Stimulated activated naive CD8-positive, alpha-beta T cell treated with anti-CD3 and anti-CD28 coated beads, Interleukin-15, amount 100 ng/mL, for 72 hours (primary cell): ENCODE measurements around the gene TMED8.
A peak's percentile ranks its signal among the peaks of the same experiment; 100 is the strongest.
"Not testable (repeated sequence)": the region's sequence is repeated elsewhere in the genome, so short reads cannot be mapped to it uniquely, and the experiment has no call there.

ENCODE experiments used
- ATAC-seq: fragments of 150-1000 bp; cut with Tn5 transposase; 2 replicates; pipeline ENCODE4 v1.10.0; 2021; ENCODE audit warnings: mild to moderate bottlenecking, moderate library complexity
- DNase-seq, 2 donors: peaks; one replicate each; pipeline ENCODE4 v3.0.0; 2021 to 2022
- H3K27ac Mint-ChIP-seq, 2 donors: one replicate each; pipeline ENCODE4 v1.8.0; 2022; ENCODE audit warnings: mild to moderate bottlenecking in 2 of 2, mixed read lengths in 2 of 2, moderate library complexity in 2 of 2
- H3K27me3 Mint-ChIP-seq: one replicate; pipeline ENCODE4 v1.8.0; 2022; ENCODE audit warnings: mixed read lengths
- H3K4me1 Mint-ChIP-seq: one replicate; pipeline ENCODE4 v1.8.0; 2022; ENCODE audit warnings: mild to moderate bottlenecking, mixed read lengths
- H3K4me3 Mint-ChIP-seq, 2 donors: one replicate each; pipeline ENCODE4 v1.8.0; 2022; ENCODE audit warnings: mild to moderate bottlenecking in 2 of 2, mixed read lengths in 2 of 2, moderate library complexity in 1 of 2
- H3K9me3 Mint-ChIP-seq, 2 donors: one replicate each; pipeline ENCODE4 v1.8.0; 2022; ENCODE audit warnings: mixed read lengths in 2 of 2

TMED8 gene

DNA sequence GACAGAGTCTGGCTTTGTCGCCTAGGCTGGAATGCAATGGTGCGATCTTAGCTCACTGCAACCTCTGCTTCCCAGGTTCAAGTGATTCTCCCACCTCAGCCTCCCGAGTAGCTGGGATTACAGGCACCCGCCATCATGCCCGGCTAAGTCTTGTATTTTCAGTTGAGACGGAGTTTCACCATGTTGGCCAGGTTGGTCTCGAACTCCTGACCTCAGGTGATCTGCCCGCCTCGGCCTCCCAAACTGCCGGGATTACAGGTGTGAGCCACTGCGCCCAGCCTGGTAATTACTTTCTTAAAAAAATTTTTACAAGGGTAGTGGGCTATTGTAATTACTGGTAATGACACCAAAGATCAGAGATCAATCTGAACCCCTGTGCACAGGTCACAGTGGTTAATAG is 58.1 kb downstream of the TMED8 start:
- H3K27me3 Mint-ChIP-seq, H3K4me3 Mint-ChIP-seq, H3K9me3 Mint-ChIP-seq, DNase-seq, ATAC-seq, H3K27ac Mint-ChIP-seq: not testable (repeated sequence)
- H3K4me1 Mint-ChIP-seq, result peaks cover 19% of the 10 kb centered on the region

DNA sequence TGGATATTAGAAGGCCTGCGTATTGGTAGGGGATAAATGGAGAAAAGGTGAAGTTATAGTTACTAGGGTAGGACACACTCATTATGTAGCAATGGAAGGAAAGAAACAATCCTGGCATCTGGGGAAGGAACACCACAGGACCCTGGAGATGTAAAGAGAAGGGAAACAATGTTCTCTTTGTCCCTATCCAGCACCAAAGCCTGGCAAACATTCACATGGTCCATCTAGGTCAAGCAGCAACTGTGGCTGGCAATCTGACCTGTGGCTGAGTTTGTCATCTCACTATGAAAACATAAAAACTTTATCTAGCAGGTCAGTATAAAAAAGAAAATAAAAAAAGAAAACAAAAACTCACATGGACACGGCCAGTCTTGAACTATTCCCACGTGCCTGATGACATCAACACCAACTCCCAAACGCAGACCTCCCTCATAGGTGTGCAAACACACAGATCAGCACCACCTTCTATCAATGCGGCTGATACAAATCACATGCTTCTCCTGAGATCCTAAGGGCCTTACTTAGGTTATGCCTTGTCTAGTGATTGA is 58.8 kb downstream of the TMED8 start:
- no peak for DNase-seq
- no peaks in the 10 kb centered on the region for H3K9me3 Mint-ChIP-seq
- no peak overlapping the region for H3K27ac Mint-ChIP-seq
- no peaks in the 10 kb centered on the region for H3K27me3 Mint-ChIP-seq
- peaks cover 19% of the 10 kb centered on the region for H3K4me1 Mint-ChIP-seq
- no peak overlapping the region for H3K4me3 Mint-ChIP-seq
- no peak for ATAC-seq

DNA sequence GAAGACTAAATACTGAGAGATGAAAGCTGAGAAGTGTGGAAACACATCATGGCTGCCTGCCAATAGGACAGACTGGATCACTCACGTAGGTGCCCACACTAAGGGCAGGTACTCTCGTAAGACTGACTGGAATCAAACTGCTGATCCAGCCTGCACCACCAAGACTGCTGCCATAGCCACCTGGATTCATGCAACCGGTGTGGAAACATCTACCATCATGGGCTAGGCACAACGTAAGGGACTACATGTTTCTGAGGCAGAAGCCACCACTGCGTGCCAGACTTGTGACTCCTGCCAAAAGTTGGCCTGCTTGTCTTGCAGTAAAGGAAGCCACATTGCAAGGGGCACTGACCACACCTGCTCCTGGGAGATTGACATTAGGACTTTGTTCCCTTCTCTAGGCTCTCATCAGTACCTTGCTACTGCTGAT is 60.0 kb downstream of the TMED8 start:
- no peaks in the 10 kb centered on the region for H3K27me3 Mint-ChIP-seq
- DNase-seq (no peak), ATAC-seq (no peak)
- no peak overlapping the region for H3K4me3 Mint-ChIP-seq
- H3K27ac Mint-ChIP-seq, result no peak overlapping the region
- no peaks in the 10 kb centered on the region for H3K9me3 Mint-ChIP-seq
- peaks cover 9% of the 10 kb centered on the region for H3K4me1 Mint-ChIP-seq

DNA sequence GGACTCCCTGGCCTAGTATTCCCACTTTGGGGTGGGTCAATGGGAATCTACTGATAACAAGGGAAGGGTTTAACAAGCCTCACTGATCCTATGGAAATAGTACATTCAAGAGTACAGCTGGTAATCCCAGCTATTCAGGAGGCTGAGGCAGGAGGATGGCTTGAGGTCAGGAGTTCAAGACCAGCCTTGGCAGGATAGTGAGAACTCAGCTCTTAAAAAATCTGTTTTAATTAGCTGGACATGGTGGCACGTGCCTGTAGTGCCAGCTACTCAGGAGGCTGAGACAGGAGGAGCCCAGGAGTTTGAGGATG is 60.7 kb downstream of the TMED8 start:
- H3K27me3 Mint-ChIP-seq, result no peaks in the 10 kb centered on the region
- no peaks in the 10 kb centered on the region for H3K9me3 Mint-ChIP-seq
- no peak for DNase-seq
- no peak overlapping the region for H3K4me3 Mint-ChIP-seq
- no peak for ATAC-seq
- H3K27ac Mint-ChIP-seq, result no peak overlapping the region
- peaks cover 7% of the 10 kb centered on the region for H3K4me1 Mint-ChIP-seq

DNA sequence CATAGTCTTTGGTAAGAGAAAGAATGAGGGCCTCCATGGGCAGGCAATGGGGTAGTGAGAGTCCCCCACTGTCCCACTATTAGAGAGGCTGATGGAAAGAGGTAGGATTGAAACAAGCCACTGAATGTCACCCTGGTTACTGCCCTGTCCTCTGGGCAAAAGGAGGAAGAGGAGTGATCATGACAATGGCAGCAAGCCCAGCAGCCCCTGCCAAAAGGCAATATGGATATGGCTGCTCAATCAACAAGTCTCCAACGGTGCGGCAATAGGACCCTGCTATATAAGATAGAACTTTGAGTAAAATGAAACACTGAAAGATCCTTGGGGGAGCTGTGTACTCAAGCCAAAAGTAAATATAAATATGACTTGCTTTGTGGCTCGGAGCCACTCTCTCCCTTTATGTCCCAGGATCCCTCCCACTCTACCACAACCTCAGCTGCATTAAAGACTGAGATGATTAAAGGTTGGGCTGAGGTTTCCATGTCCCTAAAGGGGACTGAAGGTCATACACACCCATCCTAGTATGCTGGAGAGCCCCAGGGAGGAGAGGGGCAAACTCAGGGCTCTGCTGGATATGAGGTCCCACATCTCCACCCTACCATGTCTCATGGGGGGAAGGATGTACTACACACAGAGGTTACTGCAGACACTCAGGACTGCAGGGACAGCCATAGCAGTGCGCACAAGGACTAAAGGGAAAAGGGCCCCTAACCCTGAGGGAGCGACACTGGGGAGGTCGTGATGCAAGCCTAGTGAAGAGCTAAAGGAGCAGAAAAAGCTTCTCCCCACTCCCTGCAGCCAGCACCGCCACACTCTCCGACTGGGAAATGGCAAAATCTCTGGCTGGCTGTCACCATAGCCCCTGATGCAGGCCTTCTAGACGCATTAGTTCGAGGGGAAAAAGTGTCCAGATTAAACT is 62.1 kb downstream of the TMED8 start:
- ATAC-seq (no peak), DNase-seq (no peak)
- Mint-ChIP-seq H3K4me3 (no peak overlapping the region), H3K4me1 (peaks cover 2% of the 10 kb centered on the region), H3K27me3 (no peaks in the 10 kb centered on the region), H3K27ac (no peak overlapping the region), H3K9me3 (no peaks in the 10 kb centered on the region)

DNA sequence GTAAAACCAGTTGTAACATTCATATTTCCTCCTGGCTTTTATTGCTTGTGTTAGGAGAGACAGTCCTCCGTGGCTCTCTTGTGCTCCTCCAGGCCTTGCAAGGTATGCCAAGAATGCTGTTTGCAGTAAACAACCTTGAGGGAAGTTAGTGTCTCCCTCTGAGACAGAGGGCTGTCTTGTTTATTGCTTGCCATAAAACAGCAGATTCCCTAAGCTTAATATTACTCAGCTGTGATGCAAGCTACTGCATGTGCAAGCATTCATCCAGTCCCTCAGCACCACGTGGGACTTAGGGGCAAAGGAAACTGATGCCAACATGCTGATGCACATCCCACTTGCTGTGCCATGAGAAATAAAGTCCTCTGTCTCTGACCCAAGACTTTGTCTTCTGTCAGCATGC is 62.9 kb downstream of the TMED8 start:
- ATAC-seq, result no peak
- H3K27ac Mint-ChIP-seq, result no peak overlapping the region

DNA sequence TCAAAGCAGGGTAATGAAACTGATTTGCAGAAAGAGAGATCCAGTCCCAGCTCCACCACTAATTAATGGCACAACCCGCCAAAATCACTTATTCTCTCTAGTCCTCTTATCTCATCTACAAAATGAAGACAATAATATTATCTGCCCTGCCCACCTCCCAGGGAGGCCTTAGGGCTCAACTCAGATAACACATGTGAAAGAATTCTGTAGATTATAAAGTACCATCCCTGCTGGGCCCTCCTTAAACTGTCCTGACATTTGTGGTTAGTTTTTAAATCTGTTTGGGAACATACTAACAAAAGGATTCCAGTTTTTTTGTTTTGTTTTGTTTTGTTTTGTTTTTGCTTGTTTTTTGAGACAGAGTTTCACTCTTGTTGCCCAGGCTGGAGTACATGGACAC is 63.5 kb downstream of the TMED8 start:
- no peak for DNase-seq
- Mint-ChIP-seq H3K9me3 (no peaks in the 10 kb centered on the region), H3K4me3 (no peak overlapping the region), H3K27me3 (no peaks in the 10 kb centered on the region), H3K27ac (peak overlapping the region in 1 of 2 donors; percentile 63), H3K4me1 (no peaks in the 10 kb centered on the region)
- no peak for ATAC-seq

More for the DNA sequence above, 62.9 kb downstream of the TMED8 start:
- H3K4me3 Mint-ChIP-seq, result no peak overlapping the region
- H3K27me3 Mint-ChIP-seq, result no peaks in the 10 kb centered on the region
- H3K4me1 Mint-ChIP-seq, result no peaks in the 10 kb centered on the region
- H3K9me3 Mint-ChIP-seq, result no peaks in the 10 kb centered on the region
- no peak for DNase-seq

DNA sequence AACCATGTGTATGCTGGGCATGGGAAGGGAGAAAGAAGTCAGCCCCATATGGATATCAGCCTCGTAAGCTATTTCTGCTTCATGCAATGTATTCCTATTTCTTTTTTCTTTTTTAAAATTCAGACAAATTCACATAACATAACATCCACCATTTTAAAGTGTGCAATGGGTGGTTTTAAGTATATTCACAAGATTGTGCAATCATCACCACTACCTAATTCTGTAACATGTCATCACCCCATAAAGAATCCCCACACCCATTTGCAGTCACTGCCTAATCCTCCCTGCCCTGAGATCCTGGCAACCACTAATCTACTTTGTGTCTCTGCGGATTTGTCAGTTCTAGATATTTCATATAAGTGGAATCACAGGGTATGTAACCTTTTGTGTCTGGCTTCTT is 65.7 kb downstream of the TMED8 start:
- H3K27me3 Mint-ChIP-seq, result no peaks in the 10 kb centered on the region
- no peak overlapping the region for H3K4me3 Mint-ChIP-seq
- H3K27ac Mint-ChIP-seq, result no peak overlapping the region
- no peaks in the 10 kb centered on the region for H3K4me1 Mint-ChIP-seq
- DNase-seq (no peak), ATAC-seq (no peak)
- no peaks in the 10 kb centered on the region for H3K9me3 Mint-ChIP-seq

DNA sequence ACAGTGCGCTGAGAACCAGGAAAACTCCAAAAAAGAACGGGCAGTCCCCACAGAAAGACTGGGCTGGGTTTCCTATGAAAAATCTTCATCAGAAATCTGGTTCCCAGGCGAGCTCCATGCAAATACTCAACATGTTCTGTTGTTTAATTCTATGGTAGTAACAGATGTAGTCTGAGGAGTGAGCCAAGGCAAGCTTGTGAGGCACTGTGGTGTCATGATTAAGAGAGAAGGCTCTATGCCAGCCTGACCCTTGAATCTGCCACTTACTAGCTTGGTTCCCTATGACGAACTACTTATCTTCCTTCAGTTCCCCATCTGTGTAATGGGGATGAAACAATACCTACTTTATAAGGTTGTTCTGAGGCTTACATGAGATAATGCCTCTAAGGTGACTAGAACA is 66.9 kb downstream of the TMED8 start:
- no peaks in the 10 kb centered on the region for H3K9me3 Mint-ChIP-seq
- no peaks in the 10 kb centered on the region for H3K4me1 Mint-ChIP-seq
- no peak overlapping the region for H3K4me3 Mint-ChIP-seq
- DNase-seq, result no peak
- H3K27ac Mint-ChIP-seq, result no peak overlapping the region
- no peak for ATAC-seq
- H3K27me3 Mint-ChIP-seq, result no peaks in the 10 kb centered on the region

DNA sequence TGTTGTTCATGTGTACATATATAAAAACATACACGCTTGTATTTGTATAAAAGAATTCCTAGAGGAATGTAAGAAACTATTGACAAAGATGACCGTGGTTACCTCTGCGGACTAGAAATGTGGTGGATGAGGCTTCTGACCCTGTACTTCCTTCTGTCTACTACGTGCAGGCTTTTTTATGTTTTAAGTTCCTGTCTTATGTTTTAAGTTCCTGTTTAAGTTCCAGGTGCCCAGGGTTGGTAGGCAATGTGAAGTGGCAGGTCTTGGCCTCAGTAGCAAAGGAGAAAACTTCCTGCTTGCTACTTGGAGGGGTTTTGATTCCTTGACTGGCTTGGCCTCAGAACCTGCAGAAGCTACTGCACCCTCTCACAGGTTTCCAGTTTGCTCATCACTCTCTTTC is 67.8 kb downstream of the TMED8 start:
- ATAC-seq (no peak), DNase-seq (no peak)
- Mint-ChIP-seq H3K4me1 (no peaks in the 10 kb centered on the region), H3K4me3 (no peak overlapping the region), H3K9me3 (no peaks in the 10 kb centered on the region), H3K27me3 (no peaks in the 10 kb centered on the region), H3K27ac (peak overlapping the region in 1 of 2 donors; percentile 49)

DNA sequence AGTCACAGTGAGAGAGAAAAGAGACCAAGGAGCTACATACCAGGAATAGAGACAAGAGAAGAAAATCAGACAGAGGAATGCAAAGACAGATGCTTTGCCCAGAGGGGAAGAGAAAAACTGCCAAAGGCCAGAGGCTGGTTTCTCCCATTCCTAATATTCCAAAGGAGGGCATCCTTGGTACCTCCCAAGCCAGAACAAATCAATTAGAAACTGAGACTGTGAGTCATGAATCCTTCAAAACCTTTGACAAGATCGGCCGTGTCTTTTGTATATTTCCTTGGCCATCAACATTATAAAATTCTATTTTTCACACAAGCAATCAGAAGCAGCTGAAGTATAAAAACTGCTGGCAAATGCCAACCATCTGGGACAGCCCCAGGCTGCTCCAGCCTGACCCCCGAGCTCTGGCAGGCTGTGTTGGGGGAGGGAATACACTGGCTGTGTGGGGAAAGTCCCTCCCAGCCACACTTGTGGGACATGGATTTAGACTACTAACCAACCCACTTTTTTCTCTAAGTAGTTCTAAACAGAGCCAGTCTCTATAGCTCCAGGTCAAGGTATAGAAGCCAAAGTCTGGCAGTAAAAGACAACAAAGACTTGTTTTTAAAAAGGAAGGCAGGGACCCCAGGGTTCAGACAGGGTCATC is 69.9 kb downstream of the TMED8 start:
- DNase-seq (no peak), ATAC-seq (no peak)
- Mint-ChIP-seq H3K4me3 (no peak overlapping the region), H3K4me1 (peaks cover 13% of the 10 kb centered on the region), H3K27ac (no peak overlapping the region), H3K27me3 (no peaks in the 10 kb centered on the region), H3K9me3 (no peaks in the 10 kb centered on the region)

DNA sequence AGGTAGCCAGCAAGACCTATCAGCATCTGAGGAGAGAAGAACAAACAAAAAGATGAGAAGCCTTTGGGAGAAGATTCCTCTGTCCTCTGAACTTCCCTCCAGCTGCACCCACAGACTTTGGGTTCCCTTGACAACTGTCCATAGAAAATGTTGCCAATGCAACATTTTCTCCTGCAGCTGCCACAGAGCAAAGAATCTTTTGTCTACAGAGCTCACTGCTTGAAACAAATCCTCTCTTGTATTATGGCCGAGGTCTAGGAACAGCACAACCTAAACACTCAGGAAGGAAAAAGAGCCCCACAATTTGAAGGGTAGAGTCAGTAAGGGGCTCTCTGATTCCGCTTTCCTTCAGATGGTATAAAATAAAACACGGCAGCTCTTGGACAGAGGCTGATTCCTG is 70.5 kb downstream of the TMED8 start:
- peaks cover 13% of the 10 kb centered on the region for H3K4me1 Mint-ChIP-seq
- no peaks in the 10 kb centered on the region for H3K9me3 Mint-ChIP-seq
- no peaks in the 10 kb centered on the region for H3K27me3 Mint-ChIP-seq
- ATAC-seq, result no peak
- H3K4me3 Mint-ChIP-seq, result no peak overlapping the region
- H3K27ac Mint-ChIP-seq, result no peak overlapping the region
- DNase-seq, result no peak

DNA sequence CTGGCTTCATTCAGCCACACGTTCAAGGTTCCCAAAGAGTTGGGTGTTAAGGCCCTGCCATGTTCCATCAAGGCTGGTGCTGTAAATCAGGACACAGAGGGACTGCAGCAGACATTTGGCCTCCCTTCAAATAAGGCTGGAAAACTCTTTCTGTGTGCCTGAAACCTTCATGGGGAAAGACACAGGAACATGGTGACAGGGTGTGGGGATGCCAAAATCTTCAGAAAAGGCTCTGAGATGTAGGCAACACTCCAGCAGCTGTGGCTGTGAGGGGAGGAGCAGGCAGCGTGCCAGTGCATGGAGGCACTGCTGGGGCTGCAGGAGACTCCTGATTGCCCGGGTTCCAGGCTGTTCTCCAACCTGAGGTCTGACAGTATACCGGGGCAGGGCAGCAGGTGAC is 71.2 kb downstream of the TMED8 start:
- DNase-seq (no peak), ATAC-seq (no peak)
- Mint-ChIP-seq H3K9me3 (no peaks in the 10 kb centered on the region), H3K27ac (no peak overlapping the region), H3K27me3 (no peaks in the 10 kb centered on the region), H3K4me3 (no peak overlapping the region), H3K4me1 (peaks cover 13% of the 10 kb centered on the region)

DNA sequence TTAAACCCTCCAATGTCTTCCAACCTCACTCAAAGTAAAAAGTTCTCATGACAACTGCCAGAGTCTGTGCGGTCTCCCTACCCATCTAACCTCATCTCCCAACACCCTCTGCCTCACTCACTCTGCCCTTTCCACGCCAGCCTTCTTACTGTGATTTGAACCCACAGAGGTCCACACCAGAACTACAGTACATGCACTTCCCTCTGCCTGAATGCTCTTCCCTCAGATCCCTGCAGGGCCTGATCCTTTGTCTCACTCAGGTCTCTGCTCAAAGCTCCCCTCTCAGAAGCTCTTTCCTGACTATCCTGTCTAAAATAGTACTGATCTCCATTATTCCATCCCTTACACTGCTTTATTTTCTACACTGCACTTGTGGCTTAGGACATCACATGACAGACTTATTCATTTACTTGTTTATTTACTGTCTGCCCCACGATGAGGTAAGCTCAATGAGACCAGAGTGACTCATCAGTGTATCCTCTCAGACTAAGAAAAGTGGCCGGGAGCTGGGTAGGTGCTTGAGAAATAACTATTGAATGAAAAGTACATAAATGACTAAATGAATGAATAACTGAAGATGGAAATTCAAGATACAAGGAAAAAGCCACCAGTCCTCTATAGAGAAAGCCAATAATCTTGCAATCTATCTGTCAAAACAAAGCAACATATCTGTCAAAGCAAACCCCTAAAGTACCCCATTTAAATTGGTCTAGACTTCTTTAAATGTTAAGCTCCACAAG is 73.3 kb downstream of the TMED8 start:
- Mint-ChIP-seq H3K9me3 (no peaks in the 10 kb centered on the region), H3K4me3 (peak overlapping the region; percentile 2 to 81), H3K27ac (peak overlapping the region; percentile 23 to 99), H3K27me3 (no peaks in the 10 kb centered on the region), H3K4me1 (peaks cover 13% of the 10 kb centered on the region)
- peak; percentile 80 for ATAC-seq
- DNase-seq, result peak in 1 of 2 donors; percentile 63

DNA sequence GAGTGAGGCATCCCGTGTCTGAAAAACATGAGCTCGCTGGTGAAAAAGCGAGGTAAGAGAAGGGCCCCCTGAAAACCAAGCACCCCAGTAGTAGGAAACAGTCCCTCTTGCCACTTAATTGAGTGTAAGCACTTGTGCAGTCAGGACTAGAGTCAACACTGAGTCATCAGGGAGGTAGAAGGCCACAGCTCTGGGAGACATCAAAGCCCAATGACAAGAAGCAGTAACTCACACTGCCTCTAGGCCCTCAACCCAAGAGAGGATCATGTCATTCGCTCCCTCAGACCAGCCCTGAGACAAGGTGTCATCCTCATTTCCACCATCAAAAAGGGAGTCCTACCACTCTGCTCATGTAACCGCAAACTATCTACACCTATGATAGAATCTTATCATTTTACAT is 74.0 kb downstream of the TMED8 start:
- ATAC-seq (peak; percentile 97), DNase-seq (peak; percentile 29 to 78)
- H3K27me3 Mint-ChIP-seq, result no peaks in the 10 kb centered on the region
- no peaks in the 10 kb centered on the region for H3K9me3 Mint-ChIP-seq
- H3K4me1 Mint-ChIP-seq, result peaks cover 13% of the 10 kb centered on the region
- H3K27ac Mint-ChIP-seq, result peak overlapping the region; percentile 7 to 99
- H3K4me3 Mint-ChIP-seq, result peak overlapping the region in 1 of 2 donors; percentile 81

DNA sequence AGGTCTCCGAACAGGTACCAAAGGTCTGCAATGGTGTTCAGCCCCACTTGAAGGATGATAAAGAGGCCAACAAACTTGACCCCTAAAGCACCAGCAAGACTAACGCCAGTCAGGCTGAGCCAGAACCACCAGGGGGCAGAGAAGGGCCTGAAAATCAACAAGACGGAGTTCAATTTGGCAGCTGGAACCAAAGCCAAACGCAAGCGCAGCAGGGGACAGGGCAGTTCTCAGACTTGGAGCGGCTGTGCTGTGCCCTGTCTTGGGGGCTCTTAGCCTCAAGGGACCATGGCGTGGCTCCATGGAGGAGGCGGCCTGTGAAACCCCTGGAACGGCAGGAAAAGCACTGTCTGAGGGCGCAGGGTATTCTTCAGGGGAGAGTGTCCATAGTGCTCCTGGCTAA is 75.8 kb downstream of the TMED8 start:
- no peaks in the 10 kb centered on the region for H3K9me3 Mint-ChIP-seq
- no peak overlapping the region for H3K27ac Mint-ChIP-seq
- DNase-seq (peak; percentile 41 to 60), ATAC-seq (no peak)
- H3K4me1 Mint-ChIP-seq, result peaks cover 13% of the 10 kb centered on the region
- no peak overlapping the region for H3K4me3 Mint-ChIP-seq
- H3K27me3 Mint-ChIP-seq, result no peaks in the 10 kb centered on the region
